Mesenchymal stem cell (in vitro differentiated cells and primary cell): Measurements from ENCODE around the gene ARID5B.

Source experiments
- DNase-seq: peaks from one replicate; pipeline ENCODE4 v3.0.0-alpha.2; 2013
- H2AFZ ChIP-seq: one replicate; pipeline ENCODE4 v1.6.1; 2013; ENCODE audit warnings: low read depth, mild to moderate bottlenecking, control low read depth, inconsistent platforms, low read length, moderate library complexity
- H2AK5ac ChIP-seq: 2 replicates; pipeline ENCODE4 v1.6.1; 2013; ENCODE audit warnings: low read length, moderate library complexity, mild to moderate bottlenecking, inconsistent platforms; ENCODE audit not compliant: severe bottlenecking
- H2BK120ac ChIP-seq: one replicate; pipeline ENCODE4 v1.6.1; 2013; ENCODE audit warnings: low read depth, mild to moderate bottlenecking, inconsistent platforms, low read length, moderate library complexity
- H2BK12ac ChIP-seq, 2 experiments: one replicate each; pipeline ENCODE4 v1.6.1; 2013; ENCODE audit warnings: inconsistent platforms in 2 of 2, low read length in 2 of 2, mild to moderate bottlenecking in 2 of 2, moderate library complexity in 2 of 2, control low read depth in 1 of 2
- H2BK15ac ChIP-seq: one replicate; pipeline ENCODE4 v1.6.1; 2013; ENCODE audit warnings: mild to moderate bottlenecking, low read depth, inconsistent platforms; ENCODE audit not compliant: poor library complexity, severe bottlenecking
- H2BK5ac ChIP-seq: 2 replicates; pipeline ENCODE4 v1.6.1; 2013; ENCODE audit warnings: low read depth, mild to moderate bottlenecking, low read length, control low read depth, inconsistent platforms; ENCODE audit not compliant: poor library complexity, severe bottlenecking
- H3K14ac ChIP-seq, 2 experiments: one replicate each; pipeline ENCODE4 v1.6.1; 2013; ENCODE audit warnings: inconsistent platforms in 2 of 2, low read length in 2 of 2, control low read depth in 1 of 2, mild to moderate bottlenecking in 1 of 2, moderate library complexity in 1 of 2
- H3K18ac ChIP-seq, 2 experiments: one replicate each; pipeline ENCODE4 v1.6.1; 2013; ENCODE audit warnings: inconsistent platforms in 2 of 2, low read length in 2 of 2, control low read depth in 1 of 2, low read depth in 1 of 2, mild to moderate bottlenecking in 1 of 2
- H3K23ac ChIP-seq, 2 experiments: one replicate each; pipeline ENCODE4 v1.6.1; 2013; ENCODE audit warnings: inconsistent platforms in 2 of 2, low read length in 2 of 2, mild to moderate bottlenecking in 2 of 2, moderate library complexity in 2 of 2, control low read depth in 1 of 2
- H3K27ac ChIP-seq: 2 replicates; pipeline ENCODE4 v1.5.1; 2013; ENCODE audit warnings: mild to moderate bottlenecking, moderate library complexity, low read length, control low read depth, inconsistent platforms; ENCODE audit not compliant: poor library complexity, severe bottlenecking
- H3K27me3 ChIP-seq, 2 experiments: 2 replicates each; pipeline versions ENCODE4 v1.6.1 to v1.7.0; 2013; ENCODE audit warnings: low read length in 2 of 2, mild to moderate bottlenecking in 2 of 2, moderate library complexity in 2 of 2, control low read depth in 1 of 2, inconsistent platforms in 1 of 2; ENCODE audit not compliant: control insufficient read depth in 1 of 2, insufficient read depth in 1 of 2
- H3K36me3 ChIP-seq, 2 experiments: 2 replicates each; pipeline versions ENCODE4 v1.6.1 to v1.7.0; 2013; ENCODE audit warnings: low read length in 2 of 2, control low read depth in 1 of 2, inconsistent platforms in 1 of 2, low read depth in 1 of 2, mild to moderate bottlenecking in 1 of 2; ENCODE audit not compliant: insufficient read depth in 2 of 2, control insufficient read depth in 1 of 2
- H3K4ac ChIP-seq, 2 experiments: one replicate each; pipeline ENCODE4 v1.6.1; 2013; ENCODE audit warnings: inconsistent platforms in 2 of 2, low read length in 2 of 2, mild to moderate bottlenecking in 2 of 2, moderate library complexity in 2 of 2, control low read depth in 1 of 2, low read depth in 1 of 2
- H3K4me1 ChIP-seq: 2 replicates; pipeline ENCODE4 v1.6.1; 2013; ENCODE audit warnings: low read depth, low read length, control low read depth; ENCODE audit not compliant: control insufficient read depth, insufficient read depth
- H3K4me2 ChIP-seq: 2 replicates; pipeline ENCODE4 v1.6.1; 2013; ENCODE audit warnings: low read length, mild to moderate bottlenecking, inconsistent platforms; ENCODE audit not compliant: poor library complexity, severe bottlenecking
- H3K4me3 ChIP-seq, 2 experiments: 2 replicates each; pipeline versions ENCODE4 v1.5.1 to v1.7.0; 2013; ENCODE audit warnings: low read length in 2 of 2, mild to moderate bottlenecking in 2 of 2, control low read depth in 1 of 2, low read depth in 1 of 2; ENCODE audit not compliant: insufficient read depth in 1 of 2
- H3K79me1 ChIP-seq: replicated peaks from 2 replicates; pipeline ENCODE4 v1.6.1; 2013; ENCODE audit warnings: mild to moderate bottlenecking, control low read depth, low read length, inconsistent platforms; ENCODE audit not compliant: poor library complexity, severe bottlenecking
- H3K9ac ChIP-seq: 2 replicates; pipeline ENCODE4 v1.7.0; 2013; ENCODE audit warnings: mild to moderate bottlenecking, low read length, moderate library complexity
- H3K9me3 ChIP-seq: 2 replicates; pipeline ENCODE4 v1.7.0; 2013; ENCODE audit warnings: mild to moderate bottlenecking, low read length; ENCODE audit not compliant: control insufficient read depth
- H4K8ac ChIP-seq: one replicate; pipeline ENCODE4 v1.6.1; 2013; ENCODE audit warnings: inconsistent platforms, mild to moderate bottlenecking, low read length, moderate library complexity
- H4K91ac ChIP-seq: one replicate; pipeline ENCODE4 v1.6.1; 2013; ENCODE audit warnings: mild to moderate bottlenecking, low read length, inconsistent platforms
- WGBS: methylation state at CpG from one replicate; pipeline ENCODE4 v1.1.7; 2013; ENCODE audit warnings: mixed read lengths; 5-methylcytosine and 5-hydroxymethylcytosine counted together

Gene ARID5B

GRCh38 chr10:61952028-61952674, 50.7 kb downstream of the ARID5B start:
- Histone ChIP-seq H3K27ac (no peak overlapping the region), H3K9me3 (no peaks in the 10 kb centered on the region), H2AFZ (no peak overlapping the region), H3K4me1 (no peaks in the 10 kb centered on the region), H4K8ac (no peak overlapping the region), H3K4me3 (no peak overlapping the region), H3K23ac (no peak overlapping the region), H3K79me1 (peaks cover 28% of the 10 kb centered on the region), H3K36me3 (peaks cover 19 to 82% of the 10 kb centered on the region in 2 experiments), H3K27me3 (no peaks in the 10 kb centered on the region), H2BK5ac (no peak overlapping the region), H3K14ac (no peak overlapping the region), H3K18ac (no peak overlapping the region), H2BK120ac (no peak overlapping the region), H3K9ac (no peak overlapping the region), H2BK15ac (no peak overlapping the region), H2AK5ac (no peak overlapping the region), H4K91ac (no peak overlapping the region), H2BK12ac (no peak overlapping the region), H3K4ac (no peak overlapping the region), H3K4me2 (no peak overlapping the region)
- 95% methylated on average over 5 of the region's 5 CpGs for WGBS
- no peak for DNase-seq

- no peak overlapping the region for H3K4me3 ChIP-seq
Observed at GRCh38 chr10:61953183-61953582, 51.7 kb downstream of the ARID5B start.

GRCh38 chr10:61957806-61958205, 56.3 kb downstream of the ARID5B start:
- Histone ChIP-seq H3K4me1 (no peaks in the 10 kb centered on the region), H2BK5ac (no peak overlapping the region), H3K23ac (no peak overlapping the region), H4K91ac (no peak overlapping the region), H3K4me2 (no peak overlapping the region), H2AFZ (no peak overlapping the region), H2AK5ac (no peak overlapping the region), H2BK15ac (no peak overlapping the region), H4K8ac (no peak overlapping the region), H3K4ac (no peak overlapping the region), H3K4me3 (no peak overlapping the region), H3K79me1 (peaks cover 29% of the 10 kb centered on the region), H3K9me3 (no peaks in the 10 kb centered on the region), H3K27ac (no peak overlapping the region), H3K14ac (no peak overlapping the region), H3K36me3 (peaks cover 12 to 47% of the 10 kb centered on the region in 2 experiments), H3K27me3 (no peaks in the 10 kb centered on the region), H2BK12ac (no peak overlapping the region), H3K9ac (no peak overlapping the region), H2BK120ac (no peak overlapping the region), H3K18ac (no peak overlapping the region)
- DNase-seq = no peak
- 97% methylated on average over 4 of the region's 4 CpGs for WGBS

More at GRCh38 chr10:61953183-61953582, 51.7 kb downstream of the ARID5B start:
- Histone ChIP-seq H3K23ac (no peak overlapping the region), H3K4me2 (no peak overlapping the region), H3K4me1 (no peaks in the 10 kb centered on the region), H3K4ac (no peak overlapping the region), H2BK120ac (no peak overlapping the region), H3K9me3 (no peaks in the 10 kb centered on the region), H2AK5ac (no peak overlapping the region), H3K14ac (no peak overlapping the region), H3K79me1 (peaks cover 33% of the 10 kb centered on the region), H3K18ac (no peak overlapping the region), H2BK12ac (no peak overlapping the region), H2BK15ac (no peak overlapping the region), H3K27me3 (no peaks in the 10 kb centered on the region), H4K91ac (no peak overlapping the region), H3K36me3 (peaks cover 24 to 76% of the 10 kb centered on the region in 2 experiments), H2BK5ac (no peak overlapping the region), H2AFZ (no peak overlapping the region), H4K8ac (no peak overlapping the region), H3K9ac (no peak overlapping the region), H3K27ac (no peak overlapping the region)
- no CpG with 5 or more reads among the region's 2 CpGs for WGBS
- DNase-seq = no peak

GRCh38 chr10:61958311-61958710, 56.8 kb downstream of the ARID5B start:
- Histone ChIP-seq H3K9ac (no peak overlapping the region), H4K8ac (no peak overlapping the region), H2BK12ac (no peak overlapping the region), H3K4ac (no peak overlapping the region), H2AFZ (no peak overlapping the region), H2AK5ac (no peak overlapping the region), H3K23ac (no peak overlapping the region), H2BK15ac (no peak overlapping the region), H3K9me3 (no peaks in the 10 kb centered on the region), H2BK120ac (no peak overlapping the region), H3K79me1 (peaks cover 31% of the 10 kb centered on the region), H3K27ac (no peak overlapping the region), H3K14ac (no peak overlapping the region), H3K18ac (no peak overlapping the region), H3K4me3 (no peak overlapping the region), H3K36me3 (peaks cover 12 to 45% of the 10 kb centered on the region in 2 experiments), H3K27me3 (no peaks in the 10 kb centered on the region), H3K4me2 (no peak overlapping the region), H2BK5ac (no peak overlapping the region), H3K4me1 (peaks cover 1% of the 10 kb centered on the region), H4K91ac (no peak overlapping the region)
- DNase-seq = no peak
- WGBS = 97% methylated on average over 7 of the region's 12 CpGs
